Activated CD8-positive, alpha-beta memory T cell treated with anti-CD3 and anti-CD28 coated beads, Interleukin-2, amount 50 U/mL, for 1 hour (primary cell): ENCODE measurements around the gene CYP21A2.
"Not testable (repeated sequence)": the region's sequence is repeated elsewhere in the genome, so short reads cannot be mapped to it uniquely, and the experiment has no call there.

Experiments used
- DNase-seq: peaks from one replicate; pipeline ENCODE4 v3.0.0-alpha.2; 2020; ENCODE audit errors: extremely low read depth

CYP21A2 gene

DNA sequence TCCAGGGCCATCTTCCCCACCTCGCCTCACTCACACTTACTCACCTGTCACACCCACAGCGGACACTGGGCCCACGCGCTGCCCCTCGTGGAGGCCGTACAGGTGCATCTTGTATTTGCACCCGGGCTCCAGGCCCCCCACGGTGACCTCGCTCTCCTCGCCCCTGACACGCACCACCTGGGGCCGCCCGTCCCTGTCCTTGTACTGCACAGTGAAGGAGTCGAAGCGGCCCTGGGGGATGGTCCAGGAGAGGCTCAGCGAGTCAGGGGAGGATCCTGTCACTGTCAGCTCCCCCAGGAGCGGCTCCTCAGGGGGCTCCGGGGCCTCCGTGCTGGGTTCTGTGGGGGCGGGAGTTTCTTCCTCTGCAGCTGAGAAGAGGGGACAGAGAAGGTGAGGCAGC is 14.4 kb downstream of the CYP21A2 start:
- not testable (repeated sequence) for DNase-seq

DNA sequence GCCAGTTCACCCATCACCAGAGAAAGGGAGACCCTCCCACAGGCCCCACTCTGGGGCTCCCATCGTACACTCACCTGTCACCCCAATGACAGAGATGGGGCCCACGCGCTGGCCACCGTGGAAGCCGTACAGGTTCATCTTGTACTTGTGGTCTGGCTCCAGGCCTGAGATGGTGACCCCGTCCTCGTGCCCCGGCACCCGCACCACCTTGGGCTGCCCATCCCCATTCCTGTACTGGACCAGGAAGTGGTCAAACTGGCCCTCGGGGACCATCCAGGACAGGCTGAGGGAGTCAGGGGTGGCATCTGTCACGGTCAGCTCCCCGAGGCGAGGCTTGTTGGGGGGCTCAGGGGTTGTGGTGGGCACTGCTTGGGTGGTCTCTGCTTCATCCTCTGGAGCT is 15.1 kb downstream of the CYP21A2 start:
- DNase-seq: not testable (repeated sequence)

DNA sequence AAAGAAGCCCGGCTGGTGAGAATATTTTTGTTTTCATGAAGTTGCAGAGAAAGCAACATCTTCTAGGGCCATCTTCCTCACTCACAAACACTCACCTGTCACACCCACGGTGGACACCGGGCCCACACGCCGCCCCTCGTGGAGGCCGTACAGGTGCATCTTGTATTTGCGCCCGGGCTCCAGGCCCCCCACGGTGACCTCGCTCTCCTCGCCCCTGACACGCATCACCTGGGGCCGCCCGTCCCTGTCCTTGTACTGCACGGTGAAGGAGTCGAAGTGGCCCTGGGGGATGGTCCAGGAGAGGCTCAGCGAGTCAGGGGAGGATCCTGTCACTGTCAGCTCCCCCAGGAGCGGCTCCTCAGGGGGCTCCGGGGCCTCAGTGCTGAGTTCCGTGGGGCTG is 17.5 kb downstream of the CYP21A2 start:
- DNase-seq: not testable (repeated sequence)

DNA sequence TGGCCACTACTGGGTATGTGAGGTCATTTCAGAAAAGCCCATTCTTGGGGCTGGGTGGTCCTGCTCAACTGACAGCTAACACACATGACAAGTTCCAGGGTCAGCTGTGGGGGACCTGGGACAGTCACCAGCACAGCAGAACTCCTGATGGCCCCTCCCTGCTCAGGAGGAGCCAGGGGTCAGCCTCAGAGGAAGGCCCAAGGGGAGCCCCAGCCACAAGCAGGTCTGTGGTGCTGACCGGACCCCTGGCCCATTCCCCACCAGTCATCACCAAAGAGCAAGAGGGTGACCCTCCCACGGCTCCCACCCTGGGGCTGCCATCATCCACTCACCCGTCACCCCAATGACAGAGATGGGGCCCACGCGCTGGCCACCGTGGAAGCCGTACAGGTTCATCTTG is 18.0 kb downstream of the CYP21A2 start:
- no peak for DNase-seq

DNA sequence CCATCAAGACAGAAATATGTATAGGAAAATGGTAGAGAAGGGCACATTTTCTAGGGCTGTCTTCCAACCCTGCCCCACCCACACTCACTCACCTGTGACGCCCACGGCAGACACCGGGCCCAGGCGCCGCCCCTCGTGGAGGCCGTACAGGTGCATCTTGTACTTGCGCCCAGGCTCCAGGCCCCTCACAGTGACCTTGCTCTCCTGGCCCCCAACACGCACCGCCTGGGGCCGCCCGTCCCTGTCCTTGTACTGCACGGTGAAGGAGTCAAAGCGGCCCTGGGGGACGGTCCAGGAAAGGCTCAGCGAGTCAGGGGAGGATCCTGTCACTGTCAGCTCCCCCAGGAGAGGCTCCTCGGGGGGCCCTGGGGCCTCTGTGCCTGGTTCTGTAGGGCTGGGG is 19.8 kb downstream of the CYP21A2 start:
- DNase-seq: no peak

DNA sequence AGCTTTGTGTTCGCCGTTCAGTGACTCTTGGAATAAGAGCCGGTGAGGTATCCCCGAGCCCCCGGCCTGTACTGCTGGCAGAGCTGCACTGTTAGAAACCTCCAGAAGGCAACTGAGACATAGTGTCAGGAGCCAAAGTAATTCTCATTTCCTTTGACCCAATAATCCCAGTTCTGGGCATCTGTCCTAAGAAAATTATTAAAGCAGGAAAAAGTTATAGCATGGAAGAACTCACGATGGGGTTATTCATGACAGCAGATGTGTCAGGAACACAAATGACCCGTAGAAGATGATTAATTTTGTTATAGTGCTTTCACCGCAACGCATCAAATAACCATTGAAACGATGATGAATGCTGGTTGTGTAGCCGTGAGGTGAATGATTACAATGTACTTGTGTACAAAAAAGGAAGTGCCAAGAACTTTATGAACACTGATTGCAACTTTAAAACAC is 20.3 kb downstream of the CYP21A2 start:
- DNase-seq: no peak

DNA sequence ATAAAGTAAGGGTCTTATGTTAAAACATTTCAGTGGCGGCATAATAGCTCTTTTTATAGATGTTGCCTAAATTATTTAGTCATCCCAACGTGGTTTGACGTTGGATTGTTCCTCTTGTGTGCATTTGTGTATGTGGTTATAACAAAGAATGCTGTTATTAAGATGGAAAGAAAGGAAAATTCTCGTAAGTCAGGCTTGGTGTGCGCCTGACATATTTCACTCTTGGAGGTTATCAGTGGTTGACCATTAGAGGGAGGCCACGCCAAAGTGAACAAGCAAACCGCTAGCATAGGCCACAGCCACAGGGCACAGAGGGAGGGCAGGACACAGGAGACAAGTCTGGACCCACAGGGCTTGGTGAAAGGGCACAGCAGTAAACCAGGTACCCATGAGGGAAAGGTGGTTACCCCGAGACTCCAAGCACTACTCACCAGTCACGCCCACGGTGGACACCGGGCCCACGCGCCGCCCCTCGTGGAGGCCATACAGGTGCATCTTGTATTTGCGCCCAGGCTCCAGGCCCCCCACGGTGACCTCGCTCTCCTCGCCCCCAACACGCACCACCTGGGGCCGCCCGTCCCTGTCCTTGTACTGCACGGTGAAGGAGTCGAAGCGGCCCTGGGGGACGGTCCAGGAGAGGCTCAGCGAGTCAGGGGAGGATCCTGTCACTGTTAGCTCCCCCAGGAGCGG is 22.9 kb downstream of the CYP21A2 start:
- no peak for DNase-seq

DNA sequence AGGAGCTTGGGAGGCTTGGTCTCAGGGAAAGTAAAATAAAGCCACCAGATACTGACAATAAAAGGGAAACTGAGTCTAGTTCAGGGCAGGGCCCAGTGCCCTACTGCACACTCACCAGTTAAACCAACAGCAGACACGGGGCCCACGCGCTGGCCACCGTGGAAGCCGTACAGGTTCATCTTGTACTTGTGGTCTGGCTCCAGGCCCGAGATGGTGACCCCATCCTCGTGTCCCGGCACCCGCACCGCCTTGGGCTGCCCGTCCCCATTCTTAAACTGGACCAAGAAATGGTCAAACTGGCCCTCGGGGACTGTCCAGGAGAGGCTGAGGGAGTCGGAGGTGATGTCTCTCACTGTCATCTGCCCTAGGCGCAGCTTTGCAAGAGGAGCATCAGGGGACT is 26.5 kb downstream of the CYP21A2 start:
- DNase-seq: no peak

DNA sequence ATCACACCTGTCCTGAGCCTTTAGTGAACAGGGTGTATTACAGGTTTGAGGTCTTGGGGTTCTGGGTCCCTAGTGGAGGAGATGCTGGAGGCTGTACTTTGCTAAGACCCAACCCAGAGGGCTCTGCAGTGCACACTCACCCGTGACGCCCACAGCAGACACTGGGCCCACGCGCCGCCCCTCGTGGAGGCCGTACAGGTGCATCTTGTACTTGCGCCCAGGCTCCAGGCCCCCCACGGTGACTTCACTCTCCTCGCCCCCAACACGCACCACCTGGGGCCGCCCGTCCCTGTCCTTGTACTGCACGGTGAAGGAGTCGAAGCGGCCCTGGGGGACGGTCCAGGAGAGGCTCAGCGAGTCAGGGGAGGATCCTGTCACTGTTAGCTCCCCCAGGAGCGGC is 29.3 kb downstream of the CYP21A2 start:
- not testable (repeated sequence) for DNase-seq

DNA sequence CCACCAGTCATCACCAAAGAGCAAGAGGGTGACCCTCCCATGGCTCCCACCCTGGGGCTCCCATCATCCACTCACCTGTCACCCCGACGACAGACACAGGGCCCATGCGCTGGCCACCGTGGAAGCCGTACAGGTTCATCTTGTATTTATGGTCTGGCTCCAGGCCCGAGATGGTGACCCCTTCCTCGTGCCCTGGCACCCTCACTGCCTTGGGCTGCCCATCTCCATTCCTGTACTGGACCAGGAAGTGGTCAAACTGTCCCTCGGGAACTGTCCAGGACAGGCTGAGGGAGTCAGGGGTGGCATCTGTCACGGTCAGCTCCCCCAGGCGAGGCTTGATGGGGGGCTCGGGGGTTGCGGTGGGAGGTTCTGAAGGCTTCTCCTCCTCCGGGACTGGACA is 30.1 kb downstream of the CYP21A2 start:
- DNase-seq: not testable (repeated sequence)

DNA sequence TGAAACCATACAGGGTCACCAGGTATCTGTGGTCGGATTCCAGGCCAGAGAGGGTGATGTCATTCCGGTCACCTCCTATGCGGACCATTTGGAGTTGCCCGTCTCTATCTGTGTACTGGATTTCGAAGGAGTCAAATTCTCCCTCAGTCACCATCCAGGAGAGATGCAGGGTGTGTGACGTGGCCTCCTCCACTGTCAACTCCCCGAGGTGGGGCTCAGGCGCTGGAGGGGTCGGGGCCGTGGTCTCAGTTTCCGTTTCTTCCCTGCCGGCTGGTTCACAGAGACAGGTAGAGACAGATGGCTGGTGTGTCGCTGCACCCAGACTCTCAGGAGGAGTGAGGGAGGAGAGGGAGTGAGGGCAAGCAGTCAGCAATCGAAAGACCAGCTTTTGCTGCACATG is 30.7 kb downstream of the CYP21A2 start:
- no peak for DNase-seq

DNA sequence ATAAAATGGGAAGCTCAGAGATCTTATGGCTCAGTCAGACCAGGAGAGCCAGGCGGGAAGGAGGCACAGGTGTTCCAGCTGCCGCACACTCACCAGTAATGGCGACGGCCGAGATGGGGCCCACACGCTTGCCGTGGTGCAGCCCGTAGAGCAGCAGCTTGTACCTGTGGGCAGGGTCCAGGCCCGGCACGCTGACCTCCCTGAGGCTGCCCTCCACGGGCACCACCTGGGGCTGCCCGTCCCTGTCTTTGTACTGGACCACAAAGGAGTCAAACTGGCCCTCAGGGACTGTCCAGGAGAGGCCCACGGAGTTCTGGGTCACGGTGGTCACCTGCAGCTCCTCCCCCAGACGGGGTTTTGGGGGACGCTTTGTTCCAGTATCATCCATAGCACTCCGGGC is 31.2 kb downstream of the CYP21A2 start:
- no peak for DNase-seq

DNA sequence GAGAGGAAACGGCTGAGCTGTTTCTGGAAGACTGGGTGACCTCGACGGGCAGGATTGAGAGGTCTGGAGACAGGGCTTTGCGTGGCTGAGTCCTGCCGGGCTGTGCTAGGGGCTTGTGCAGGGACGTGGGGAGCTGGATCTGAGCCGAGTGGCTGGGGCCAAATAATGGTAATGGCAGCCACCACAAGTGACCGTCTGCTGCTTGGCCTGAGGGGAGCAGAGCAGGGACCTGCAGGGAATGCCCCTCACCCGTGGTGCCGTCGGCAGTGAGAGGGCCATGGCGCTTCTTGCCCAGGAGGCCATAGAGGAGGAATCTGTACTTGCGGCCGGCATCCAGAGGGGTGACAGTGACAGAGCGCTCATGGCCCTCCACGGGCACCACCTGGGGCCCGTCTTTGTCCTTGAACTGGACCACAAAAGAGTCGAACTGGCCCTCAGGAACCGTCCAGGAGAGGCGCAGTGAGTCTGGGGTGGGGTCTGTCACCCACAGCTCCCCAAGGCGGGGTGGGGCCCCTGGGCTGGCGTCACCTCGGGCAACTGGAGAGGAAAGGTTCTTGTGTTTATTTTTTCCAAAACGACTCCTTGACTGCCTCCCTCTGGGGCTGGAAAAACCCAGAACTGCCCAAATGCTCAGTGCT is 31.8 kb downstream of the CYP21A2 start:
- DNase-seq: no peak

DNA sequence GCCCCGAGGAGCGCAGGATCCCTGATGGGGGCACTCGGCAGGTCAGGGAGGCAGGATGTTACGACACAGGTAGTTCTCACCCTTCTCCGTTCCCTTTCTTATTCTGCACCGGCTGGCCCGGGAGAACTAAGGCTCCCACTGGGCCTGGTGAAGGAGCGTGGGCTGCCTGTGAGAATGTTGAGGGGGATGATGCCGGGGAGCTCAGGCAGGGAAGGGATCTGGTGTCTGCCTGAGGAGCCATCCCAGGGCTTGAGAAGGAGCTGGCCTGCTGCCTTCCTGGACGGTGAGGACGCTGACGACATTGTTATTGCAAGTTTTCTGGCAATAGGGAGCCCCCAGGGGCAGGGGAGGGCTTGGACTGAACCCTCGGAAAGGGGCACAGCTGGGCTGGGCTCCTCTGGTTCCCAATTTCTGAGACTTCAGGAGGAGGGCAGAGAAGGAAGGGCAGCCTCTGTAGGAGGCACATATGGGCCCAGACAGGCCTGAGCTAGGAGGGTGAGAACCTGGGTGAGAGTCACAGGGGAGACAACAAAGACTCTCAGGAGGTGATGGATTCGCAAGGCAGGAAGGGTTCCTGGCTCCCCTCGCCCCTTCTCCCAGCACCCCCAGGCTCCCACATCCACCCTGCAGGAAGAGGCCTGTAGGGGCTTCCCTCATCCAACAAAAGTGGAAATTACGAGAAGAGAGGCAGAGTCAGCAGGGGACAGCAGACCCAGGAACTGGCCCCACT is 32.8 kb downstream of the CYP21A2 start:
- no peak for DNase-seq

DNA sequence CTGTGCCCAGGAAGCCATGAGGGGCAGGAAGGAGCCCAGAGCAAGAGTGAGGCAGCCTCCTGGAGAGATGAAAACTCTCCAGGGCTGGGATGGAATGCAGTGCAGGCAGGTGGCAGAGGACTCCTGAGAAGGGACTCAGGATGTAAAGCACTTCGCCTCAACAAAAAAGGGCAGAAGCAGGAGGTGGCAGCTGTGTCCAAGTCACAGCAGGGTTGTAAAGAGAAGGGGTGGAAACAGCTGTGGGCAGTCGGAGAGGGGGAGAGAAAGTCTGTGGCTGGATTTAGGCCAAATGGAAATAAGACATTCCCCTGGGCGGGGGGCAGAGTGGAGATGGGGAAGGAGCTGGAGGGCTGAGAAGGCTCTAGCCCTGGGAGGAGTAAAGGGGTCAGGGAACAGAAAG is 34.9 kb downstream of the CYP21A2 start:
- no peak for DNase-seq

DNA sequence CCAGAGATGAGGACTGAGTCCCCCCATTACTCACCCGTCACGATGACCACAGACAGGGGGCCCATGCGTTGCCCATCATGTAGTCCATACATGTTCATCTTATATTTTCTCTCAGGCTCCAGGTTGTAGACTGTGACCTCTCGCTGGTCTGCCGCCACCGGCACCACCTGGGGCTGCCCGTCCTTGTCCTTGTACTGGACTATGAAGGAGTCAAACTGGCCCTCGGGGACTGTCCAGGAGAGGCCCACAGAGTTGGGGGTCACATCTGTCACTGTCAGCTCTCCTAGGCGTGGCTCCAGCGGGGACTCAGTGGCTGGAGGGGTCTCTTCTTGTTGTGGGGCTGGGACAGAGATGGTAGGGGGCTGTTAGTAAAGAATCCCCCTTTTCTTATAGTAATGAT is 35.4 kb downstream of the CYP21A2 start:
- DNase-seq: no peak

DNA sequence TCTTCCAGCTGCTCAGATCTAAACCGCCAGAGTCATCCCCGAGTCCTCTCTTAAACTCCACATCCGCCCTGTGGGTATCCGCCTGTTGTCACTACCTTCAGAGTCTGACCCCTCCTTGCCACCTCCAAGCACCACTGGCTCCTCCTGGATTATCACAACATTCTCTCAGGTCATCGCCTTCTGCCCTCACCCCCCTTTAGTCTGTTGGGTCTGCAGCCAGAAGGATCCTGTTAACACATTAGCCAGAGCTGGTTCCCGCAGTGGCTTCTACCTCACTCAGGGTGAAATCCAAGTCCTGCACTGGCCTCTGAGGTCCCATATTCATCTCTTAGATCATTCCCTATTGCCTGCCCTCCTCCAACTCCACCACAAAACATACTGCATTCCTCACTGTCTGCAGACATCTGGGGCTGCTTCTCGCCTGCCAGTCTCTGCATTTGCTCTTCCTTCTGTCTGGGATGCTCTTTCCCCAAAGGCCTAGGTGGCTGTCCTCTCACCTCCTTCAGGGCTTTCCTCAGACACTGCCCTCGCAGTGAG is 36.8 kb downstream of the CYP21A2 start:
- no peak for DNase-seq

DNA sequence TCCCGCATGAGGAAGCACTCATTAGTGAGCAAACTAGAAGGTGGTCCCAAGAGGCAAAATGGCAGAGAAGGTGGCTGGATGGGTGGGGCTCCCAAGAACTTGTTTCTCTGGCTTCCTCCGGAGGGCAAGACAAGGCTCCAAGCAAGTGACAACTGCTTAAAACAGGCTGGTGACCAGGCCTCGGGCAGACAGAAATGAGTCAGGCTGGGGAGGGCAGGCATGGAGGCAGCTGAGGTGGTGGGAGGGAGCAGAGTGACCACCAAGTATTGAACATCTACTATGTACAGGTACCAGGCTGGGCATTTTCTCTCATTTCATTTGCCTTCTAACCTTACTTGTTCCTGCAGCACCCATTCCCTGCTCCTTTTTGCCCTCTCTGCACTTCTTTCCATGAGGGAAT is 37.6 kb downstream of the CYP21A2 start:
- no peak for DNase-seq

DNA sequence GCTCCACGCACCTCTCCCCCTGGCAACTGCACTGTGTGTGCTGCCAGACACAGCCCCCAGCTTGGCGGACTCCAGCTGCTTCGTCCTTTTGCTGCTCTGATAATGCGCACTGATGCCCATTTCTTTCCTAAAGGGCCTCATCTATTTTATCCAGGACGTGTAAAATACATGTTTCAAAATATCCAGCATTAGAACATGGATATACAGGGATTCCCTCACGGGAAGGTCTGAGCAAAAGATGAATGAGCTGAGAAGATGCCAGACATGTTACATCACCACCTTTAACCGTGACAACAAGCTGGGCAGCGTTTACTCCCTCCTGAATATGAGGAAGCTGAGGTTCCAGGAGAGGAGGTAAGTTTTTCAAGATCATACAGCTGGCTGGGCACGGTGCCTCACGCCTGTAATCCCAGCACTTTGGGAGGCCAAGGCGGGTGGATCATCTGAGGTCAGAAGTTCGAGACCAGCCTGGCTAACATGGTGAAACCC is 38.1 kb downstream of the CYP21A2 start:
- DNase-seq: no peak

DNA sequence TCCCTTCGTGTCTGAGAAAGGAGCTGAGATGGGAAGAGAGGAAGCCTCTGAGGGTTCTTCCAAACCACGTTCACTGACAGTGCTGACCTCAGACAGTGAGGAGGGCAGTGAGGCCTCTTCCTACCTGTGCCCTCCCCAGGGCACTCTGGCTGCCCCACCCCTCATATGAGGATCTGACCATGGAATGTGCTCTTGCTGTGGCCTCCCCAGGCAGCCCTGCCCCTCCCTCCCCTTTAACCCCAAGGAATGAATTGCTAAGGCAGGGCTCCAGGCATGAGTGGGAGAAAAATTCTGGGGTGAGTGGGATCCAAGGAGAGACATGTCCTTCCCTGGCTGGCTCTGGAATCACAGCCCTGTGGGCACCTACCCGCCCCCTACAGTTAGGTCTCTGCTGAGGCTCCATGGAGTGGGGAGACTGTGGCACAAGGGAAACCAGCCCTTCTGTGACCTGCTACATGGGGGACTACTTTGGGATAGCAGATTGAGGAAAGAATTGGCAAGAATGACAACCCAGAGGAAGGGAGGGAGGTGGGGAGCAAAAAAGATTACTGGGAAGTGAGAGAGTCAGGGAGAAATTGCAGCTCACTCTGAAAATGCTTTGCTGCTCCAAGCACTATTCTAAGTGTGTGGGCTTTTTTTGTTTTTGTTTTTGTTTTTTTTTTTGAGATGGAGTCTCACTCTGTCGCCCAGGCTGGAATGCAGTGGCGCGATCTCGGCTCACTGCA is 41.5 kb downstream of the CYP21A2 start:
- DNase-seq: no peak

DNA sequence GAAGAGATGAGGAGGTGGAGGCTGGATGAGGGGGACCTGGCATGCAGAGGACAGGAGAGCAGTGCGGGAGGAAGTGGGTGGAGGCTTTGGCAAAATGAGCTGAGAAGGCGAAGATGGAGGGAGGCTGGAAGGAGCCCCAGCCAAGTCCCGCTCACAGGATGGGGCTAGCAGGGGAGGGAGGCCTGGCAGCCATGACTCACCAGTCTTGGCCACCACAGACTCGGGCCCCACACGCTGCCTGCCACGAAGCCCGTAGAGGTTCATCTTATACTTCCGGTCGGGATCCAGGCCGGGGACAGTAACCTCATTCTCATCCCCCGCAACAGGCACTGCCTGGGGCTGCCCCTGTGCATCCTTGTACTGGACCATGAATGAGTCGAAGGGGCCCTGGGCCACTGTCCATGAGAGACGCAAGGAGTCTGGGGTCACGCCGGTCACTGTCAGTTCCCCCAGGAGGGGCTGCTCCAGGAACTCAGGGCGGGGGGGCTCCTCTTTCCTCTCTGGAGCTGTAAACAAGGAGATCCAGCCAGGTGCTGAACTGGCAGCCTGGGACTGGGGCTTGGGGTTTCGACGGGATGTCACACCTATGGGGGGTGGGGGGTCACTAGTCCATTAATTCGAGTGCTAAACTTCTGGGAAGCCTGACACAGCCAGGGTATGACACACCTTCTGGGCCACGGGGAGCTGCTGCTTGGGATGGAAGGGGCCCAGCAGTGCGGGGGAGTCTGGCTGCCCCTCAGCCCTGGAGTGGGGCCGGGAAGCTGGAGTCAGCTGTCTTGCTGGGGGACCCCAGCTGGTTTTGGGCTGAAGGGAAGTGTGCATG is 43.2 kb downstream of the CYP21A2 start:
- no peak for DNase-seq
